ENCODE data around the gene ZNF729. TPM values are rescaled to one million over a fixed set of nuclear protein-coding genes. Genes with fewer than 3 reads are reported as not detected.

Gene ZNF729
- polyA plus RNA-seq, result not detected in 2 replicates

DNA sequence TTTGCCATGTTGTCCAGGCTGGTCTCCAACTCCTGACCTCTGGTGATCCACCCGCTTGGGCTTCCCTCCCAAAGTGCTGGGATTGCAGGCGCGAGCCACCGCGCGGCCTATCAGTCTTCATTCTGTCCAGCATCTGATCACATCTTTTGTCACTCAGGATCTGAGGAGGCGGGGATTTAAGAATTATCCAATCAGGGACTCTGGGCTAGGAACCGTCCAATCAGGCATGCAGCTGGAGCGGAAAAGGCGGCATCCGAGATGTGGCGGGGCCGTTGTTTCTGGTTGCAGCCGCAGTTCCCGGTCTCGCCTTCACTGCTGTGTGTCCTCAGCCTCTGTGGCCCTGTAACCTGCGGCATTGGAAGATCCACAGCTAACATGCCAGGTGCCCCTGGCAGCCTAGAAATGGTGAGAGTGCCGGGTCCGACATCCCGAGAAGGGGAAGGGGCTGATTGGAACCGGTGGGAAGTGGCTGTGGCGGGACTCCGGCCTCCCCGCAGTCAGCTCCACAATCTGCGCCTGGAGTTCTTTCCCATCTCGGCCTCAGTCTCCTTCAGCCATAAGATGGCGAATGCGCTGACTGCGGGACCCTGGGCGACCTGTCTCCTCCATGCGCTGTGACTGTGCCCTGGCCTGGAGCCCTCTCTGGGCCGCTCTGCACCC, at the start of gene ZNF729:
Gene ZNF729 (plus strand): TSS at position 291 of the 660 bp plus-strand sequence. CDS start 85 bp downstream, at position 376.

Other genes with a start within 250 kb of the ZNF729 start
- gene ZNF257, start 234.0 kb upstream of the ZNF729 start, polyA plus RNA-seq, result 3.8 and 5.2 TPM in 2 replicates
- 8.1 and 11.1 TPM in 2 replicates for gene ZNF676, start 89.5 kb upstream of the ZNF729 start, polyA plus RNA-seq
- gene ZNF98, start 135.9 kb downstream of the ZNF729 start, polyA plus RNA-seq, result 6.9 and 12.6 TPM in 2 replicates